K562 (cell line): ENCODE data around the gene CEACAM7. TPM values are rescaled to one million over a fixed set of nuclear protein-coding genes. Genes with fewer than 3 reads are reported as not detected.
A peak's percentile ranks its signal among the peaks of the same experiment; 100 is the strongest.

ENCODE experiments used
- BRF2 ChIP-seq: IDR thresholded peaks from 3 replicates; pipeline ENCODE4 v1.6.1; 2011; ENCODE audit warnings: borderline replicate concordance, mild to moderate bottlenecking; ENCODE audit not compliant: insufficient read length, insufficient read depth
- CBX2 ChIP-seq: fragments of 200-600 bp; sonication (generic); IDR thresholded peaks from one replicate; pipeline ENCODE4 v1.6.1; 2012; ENCODE audit warnings: mild to moderate bottlenecking, low read length, inconsistent platforms; ENCODE audit not compliant: insufficient read depth, poor library complexity, severe bottlenecking
- CREB1 ChIP-seq, 2 experiments: sonication (generic) in 1 of 2; formaldehyde crosslinking in 1 of 2; IDR thresholded peaks; 2 replicates each; pipeline versions ENCODE4 v1.6.1 to v1.8.0; 2012 to 2022; ENCODE audit warnings: inconsistent platforms in 1 of 2, mild to moderate bottlenecking in 1 of 2, missing genetic modification reagents in 1 of 2, moderate library complexity in 1 of 2
- FOSL1 ChIP-seq: fragments of 200-800 bp; sonication (Bioruptor generic); conservative IDR thresholded peaks from 2 replicates; pipeline ENCODE4 v1.6.1; 2016; ENCODE audit warnings: missing genetic modification characterization, missing compliant biosample characterization
- HIVEP1 ChIP-seq: fragments of 250-450 bp; sonication (Bioruptor Pico); IDR thresholded peaks from 2 replicates; pipeline ENCODE4 v1.4.0; 2020; ENCODE audit warnings: mild to moderate bottlenecking
- MAFF ChIP-seq: IDR thresholded peaks from 2 replicates; pipeline ENCODE4 v1.6.1; 2012; ENCODE audit warnings: low read length, improper control_type of control experiment
- MECOM ChIP-seq: fragments of 250-450 bp; sonication (Bioruptor Pico); IDR thresholded peaks from 2 replicates; pipeline ENCODE4 v1.8.0; 2022; ENCODE audit warnings: inconsistent platforms
- NFE2 ChIP-seq: IDR thresholded peaks from 2 replicates; pipeline ENCODE4 v1.6.1; 2014; ENCODE audit warnings: antibody characterized with exemption, low read depth
- NFIC ChIP-seq: fragments of 450-650 bp; IDR thresholded peaks from 2 replicates; pipeline ENCODE4 v1.6.1; 2017; ENCODE audit warnings: mild to moderate bottlenecking, inconsistent platforms
- POLR3G ChIP-seq: IDR thresholded peaks from 2 replicates; pipeline ENCODE4 v1.6.1; 2011; ENCODE audit not compliant: insufficient read length, insufficient replicate concordance; ENCODE audit errors: extremely low read depth
- PTTG1 ChIP-seq: fragments of 450-650 bp; IDR thresholded peaks from 2 replicates; pipeline ENCODE4 v1.6.1; 2016; ENCODE audit warnings: low read depth, mild to moderate bottlenecking, missing genetic modification characterization, missing compliant biosample characterization
- SMARCC2 ChIP-seq: fragments of 450-650 bp; IDR thresholded peaks from 2 replicates; pipeline ENCODE4 v1.6.1; 2017; ENCODE audit warnings: antibody characterized with exemption, moderate library complexity, mild to moderate bottlenecking, low read depth
- SMC3 ChIP-seq: conservative IDR thresholded peaks from 2 replicates; pipeline ENCODE4 v1.6.1; 2011; ENCODE audit warnings: low read depth, low read length, improper control_type of control experiment; ENCODE audit not compliant: insufficient read depth
- SOX6 ChIP-seq: fragments of 450-650 bp; IDR thresholded peaks from 2 replicates; pipeline ENCODE4 v1.6.1; 2014; ENCODE audit warnings: mild to moderate bottlenecking
- U2AF1 ChIP-seq: fragments of 200-400 bp; formaldehyde crosslinking; optimal IDR thresholded peaks from 2 replicates; pipeline ENCODE3; 2017; ENCODE audit warnings: mild to moderate bottlenecking, low read depth, low read length, moderate library complexity
- U2AF2 ChIP-seq: fragments of 200-400 bp; formaldehyde crosslinking; optimal IDR thresholded peaks from 2 replicates; pipeline ENCODE3; 2017; ENCODE audit warnings: low read depth, mild to moderate bottlenecking, low read length
- ZFP36 ChIP-seq: fragments of 150-350 bp; IDR thresholded peaks from 2 replicates; pipeline ENCODE4 v1.6.1; 2018; ENCODE audit warnings: low read length, low read depth; ENCODE audit not compliant: partially characterized antibody
- ZNF76 ChIP-seq: fragments of 250-450 bp; sonication (Bioruptor Pico); IDR thresholded peaks from 2 replicates; pipeline ENCODE4 v1.4.0; 2020; ENCODE audit warnings: mild to moderate bottlenecking, moderate library complexity, borderline replicate concordance
- ZZZ3 ChIP-seq: fragments of 450-650 bp; IDR thresholded peaks from 2 replicates; pipeline ENCODE4 v1.6.1; 2016; ENCODE audit warnings: antibody characterized with exemption, mild to moderate bottlenecking, moderate library complexity
- polyA plus RNA-seq, 8 experiments: library from polyadenylated mRNA; depleted of rRNA in 4 of 8; stranded (reverse) in 5 of 8; unstranded in 3 of 8; fragments of >200 nt; fragmentation: Nextera tagmentation in 2 of 8; fragmentation: Illumina TruSeq in 1 of 8; extraction: Ambion mirVana in 2 of 8; extraction: Trizol in 1 of 8; gene quantifications; 2 replicates each; pipeline versions ENCODE4 v1.2.1 to v1.2.3, GENCODE V29; 2011 to 2014; ENCODE audit warnings: inconsistent platforms in 1 of 8, missing spikeins in 1 of 8
- total RNA-seq, 7 experiments: library from RNA; depleted of rRNA in 6 of 7; stranded (reverse); fragments of >200 nt in 6 of 7; fragmentation: Illumina TruSeq in 2 of 7; extraction: Trizol in 2 of 7; gene quantifications; 2 replicates each; pipeline versions ENCODE4 v1.2.1 to v1.2.3, GENCODE V29; 2011 to 2021; ENCODE audit warnings: low replicate concordance in 1 of 7
- TF ChIP-seq, protein P1 (sequence below): fragments of 450-650 bp; formaldehyde crosslinking; IDR thresholded peaks from 2 replicates; pipeline ENCODE4 v1.4.0; 2020; ENCODE audit warnings: mild to moderate bottlenecking, moderate library complexity
- TF ChIP-seq, protein P2 (sequence below): fragments of 250-450 bp; sonication (Bioruptor Pico); IDR thresholded peaks from 2 replicates; pipeline ENCODE4 v1.4.0; 2020

CEACAM7 gene
- total and polyA plus RNA-seq, 9 of the 15 experiments (the other 6 are each of a cell fraction or from before 2014, with no cell fraction given), result not detected

GRCh38 chr19:41706741-41707501, 18.9 kb upstream of the CEACAM7 start (continued):
- TF ChIP-seq BRF2 (no peak), CREB1 (IDR thresholded peaks at IDR 0.05) (no peak), CREB1 (CRISPR knock-in tag; IDR thresholded peaks at IDR 0.05) (peak; percentile 50; the same call in 1 of the 2 replicates), NFE2 (no peak), CBX2 (no peak), SOX6 (no peak), FOSL1 (tag) (no peak), NFIC (no peak), ZFP36 (no peak), HIVEP1 (CRISPR knock-in tag) (no peak), MAFF (no peak), MECOM (no peak), POLR3G (no peak), PTTG1 (tag) (no peak), SMARCC2 (no peak), SMC3 (peak; percentile 51), U2AF2 (no peak), U2AF1 (no peak), ZZZ3 (no peak), ZNF76 (CRISPR knock-in tag) (no peak)
- TF ChIP-seq, protein P1, sequence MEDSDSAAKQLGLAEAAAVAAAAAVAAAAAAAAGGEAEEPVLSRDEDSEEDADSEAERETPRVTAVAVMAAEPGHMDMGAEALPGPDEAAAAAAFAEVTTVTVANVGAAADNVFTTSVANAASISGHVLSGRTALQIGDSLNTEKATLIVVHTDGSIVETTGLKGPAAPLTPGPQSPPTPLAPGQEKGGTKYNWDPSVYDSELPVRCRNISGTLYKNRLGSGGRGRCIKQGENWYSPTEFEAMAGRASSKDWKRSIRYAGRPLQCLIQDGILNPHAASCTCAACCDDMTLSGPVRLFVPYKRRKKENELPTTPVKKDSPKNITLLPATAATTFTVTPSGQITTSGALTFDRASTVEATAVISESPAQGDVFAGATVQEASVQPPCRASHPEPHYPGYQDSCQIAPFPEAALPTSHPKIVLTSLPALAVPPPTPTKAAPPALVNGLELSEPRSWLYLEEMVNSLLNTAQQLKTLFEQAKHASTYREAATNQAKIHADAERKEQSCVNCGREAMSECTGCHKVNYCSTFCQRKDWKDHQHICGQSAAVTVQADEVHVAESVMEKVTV (CRISPR knock-in tag), result no peak
- TF ChIP-seq, protein P2, sequence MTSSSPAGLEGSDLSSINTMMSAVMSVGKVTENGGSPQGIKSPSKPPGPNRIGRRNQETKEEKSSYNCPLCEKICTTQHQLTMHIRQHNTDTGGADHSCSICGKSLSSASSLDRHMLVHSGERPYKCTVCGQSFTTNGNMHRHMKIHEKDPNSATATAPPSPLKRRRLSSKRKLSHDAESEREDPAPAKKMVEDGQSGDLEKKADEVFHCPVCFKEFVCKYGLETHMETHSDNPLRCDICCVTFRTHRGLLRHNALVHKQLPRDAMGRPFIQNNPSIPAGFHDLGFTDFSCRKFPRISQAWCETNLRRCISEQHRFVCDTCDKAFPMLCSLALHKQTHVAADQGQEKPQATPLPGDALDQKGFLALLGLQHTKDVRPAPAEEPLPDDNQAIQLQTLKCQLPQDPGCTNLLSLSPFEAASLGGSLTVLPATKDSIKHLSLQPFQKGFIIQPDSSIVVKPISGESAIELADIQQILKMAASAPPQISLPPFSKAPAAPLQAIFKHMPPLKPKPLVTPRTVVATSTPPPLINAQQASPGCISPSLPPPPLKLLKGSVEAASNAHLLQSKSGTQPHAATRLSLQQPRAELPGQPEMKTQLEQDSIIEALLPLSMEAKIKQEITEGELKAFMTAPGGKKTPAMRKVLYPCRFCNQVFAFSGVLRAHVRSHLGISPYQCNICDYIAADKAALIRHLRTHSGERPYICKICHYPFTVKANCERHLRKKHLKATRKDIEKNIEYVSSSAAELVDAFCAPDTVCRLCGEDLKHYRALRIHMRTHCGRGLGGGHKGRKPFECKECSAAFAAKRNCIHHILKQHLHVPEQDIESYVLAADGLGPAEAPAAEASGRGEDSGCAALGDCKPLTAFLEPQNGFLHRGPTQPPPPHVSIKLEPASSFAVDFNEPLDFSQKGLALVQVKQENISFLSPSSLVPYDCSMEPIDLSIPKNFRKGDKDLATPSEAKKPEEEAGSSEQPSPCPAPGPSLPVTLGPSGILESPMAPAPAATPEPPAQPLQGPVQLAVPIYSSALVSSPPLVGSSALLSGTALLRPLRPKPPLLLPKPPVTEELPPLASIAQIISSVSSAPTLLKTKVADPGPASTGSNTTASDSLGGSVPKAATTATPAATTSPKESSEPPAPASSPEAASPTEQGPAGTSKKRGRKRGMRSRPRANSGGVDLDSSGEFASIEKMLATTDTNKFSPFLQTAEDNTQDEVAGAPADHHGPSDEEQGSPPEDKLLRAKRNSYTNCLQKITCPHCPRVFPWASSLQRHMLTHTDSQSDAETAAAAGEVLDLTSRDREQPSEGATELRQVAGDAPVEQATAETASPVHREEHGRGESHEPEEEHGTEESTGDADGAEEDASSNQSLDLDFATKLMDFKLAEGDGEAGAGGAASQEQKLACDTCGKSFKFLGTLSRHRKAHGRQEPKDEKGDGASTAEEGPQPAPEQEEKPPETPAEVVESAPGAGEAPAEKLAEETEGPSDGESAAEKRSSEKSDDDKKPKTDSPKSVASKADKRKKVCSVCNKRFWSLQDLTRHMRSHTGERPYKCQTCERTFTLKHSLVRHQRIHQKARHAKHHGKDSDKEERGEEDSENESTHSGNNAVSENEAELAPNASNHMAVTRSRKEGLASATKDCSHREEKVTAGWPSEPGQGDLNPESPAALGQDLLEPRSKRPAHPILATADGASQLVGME (CRISPR knock-in tag), result no peak
